NCI-H2029 (cell line): Measurements from ENCODE around the gene BRINP2.

Experiments
- DNase-seq: peaks from one replicate; lab custom pipeline; 2025; lab: John Stamatoyannopoulos, UW

The BRINP2 gene

DNA sequence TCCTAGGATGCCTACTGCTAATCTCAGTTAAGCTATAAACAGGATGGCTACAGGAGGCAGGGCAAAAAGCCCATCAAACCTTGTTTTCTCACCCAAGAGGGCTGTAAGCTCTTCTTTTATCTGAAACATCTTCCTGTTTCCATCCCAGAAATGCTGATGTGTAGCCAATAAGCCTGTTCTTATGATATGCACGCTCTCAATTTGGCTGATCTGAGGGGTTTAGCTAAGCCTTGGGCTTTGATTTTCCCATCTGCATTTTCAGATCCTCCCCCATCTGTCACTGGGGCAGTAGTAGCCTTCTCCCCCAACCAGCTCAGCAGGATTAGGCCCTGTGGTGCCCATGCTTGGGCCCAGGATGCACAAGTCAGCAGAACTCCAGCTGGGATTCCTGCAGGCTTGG is 105.0 kb downstream of the BRINP2 start:
- no peak for DNase-seq

GRCh38 chr1:177278626-177279390 is 108.0 kb downstream of the BRINP2 start:
- no peak for DNase-seq

- DNase-seq = no peak
These were observed 111.1 kb downstream of the BRINP2 start for GRCh38 chr1:177281901-177282300.

- no peak for DNase-seq
These were observed 112.2 kb downstream of the BRINP2 start for GRCh38 chr1:177282976-177283375.

GRCh38 chr1:177283380-177283779 is 112.6 kb downstream of the BRINP2 start:
- DNase-seq = no peak

GRCh38 chr1:177286396-177286795 is 115.6 kb downstream of the BRINP2 start:
- no peak for DNase-seq

DNA sequence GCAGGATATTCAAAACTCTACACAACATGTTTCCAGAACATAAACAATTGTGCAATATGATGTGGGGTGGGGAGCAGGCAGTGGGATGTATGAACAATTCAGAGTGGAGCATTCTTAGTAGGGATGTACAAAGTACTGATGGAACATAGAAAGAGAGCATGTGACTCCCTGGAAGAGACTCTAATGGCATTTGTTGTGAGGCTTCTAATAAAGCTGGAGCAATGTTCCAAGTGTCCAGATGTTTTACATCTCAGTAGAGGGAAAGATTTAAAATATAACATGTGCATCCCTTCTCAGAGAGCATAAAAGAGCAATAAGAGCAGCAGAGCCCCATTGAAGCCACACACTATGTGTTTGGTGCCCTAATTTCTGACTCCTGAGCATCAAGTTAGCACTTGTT is 116.5 kb downstream of the BRINP2 start:
- DNase-seq = no peak

- DNase-seq = no peak
These were observed 117.2 kb downstream of the BRINP2 start for GRCh38 chr1:177287994-177288393.

DNA sequence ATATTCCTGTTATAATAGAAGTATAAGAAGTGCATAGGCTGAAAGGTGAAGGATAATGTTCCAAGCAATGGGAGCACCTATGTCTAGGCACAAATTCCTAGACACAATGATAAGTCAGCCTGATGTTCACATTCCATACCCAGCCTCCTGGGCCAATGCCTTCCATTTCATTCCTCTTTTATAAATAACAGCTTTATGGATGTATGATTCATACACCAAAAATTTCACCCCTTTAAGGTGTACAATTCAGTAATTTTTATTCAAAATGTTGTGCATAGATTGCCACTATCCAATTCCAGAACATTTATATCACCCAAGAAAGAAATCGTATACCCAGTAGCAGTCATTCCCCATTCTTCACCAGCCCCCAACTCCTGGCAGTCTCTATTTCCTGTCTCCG is 118.8 kb downstream of the BRINP2 start:
- no peak for DNase-seq

GRCh38 chr1:177300431-177300830 is 129.7 kb downstream of the BRINP2 start:
- DNase-seq = no peak

GRCh38 chr1:177301425-177302124 is 130.8 kb downstream of the BRINP2 start:
- DNase-seq = no peak

DNA sequence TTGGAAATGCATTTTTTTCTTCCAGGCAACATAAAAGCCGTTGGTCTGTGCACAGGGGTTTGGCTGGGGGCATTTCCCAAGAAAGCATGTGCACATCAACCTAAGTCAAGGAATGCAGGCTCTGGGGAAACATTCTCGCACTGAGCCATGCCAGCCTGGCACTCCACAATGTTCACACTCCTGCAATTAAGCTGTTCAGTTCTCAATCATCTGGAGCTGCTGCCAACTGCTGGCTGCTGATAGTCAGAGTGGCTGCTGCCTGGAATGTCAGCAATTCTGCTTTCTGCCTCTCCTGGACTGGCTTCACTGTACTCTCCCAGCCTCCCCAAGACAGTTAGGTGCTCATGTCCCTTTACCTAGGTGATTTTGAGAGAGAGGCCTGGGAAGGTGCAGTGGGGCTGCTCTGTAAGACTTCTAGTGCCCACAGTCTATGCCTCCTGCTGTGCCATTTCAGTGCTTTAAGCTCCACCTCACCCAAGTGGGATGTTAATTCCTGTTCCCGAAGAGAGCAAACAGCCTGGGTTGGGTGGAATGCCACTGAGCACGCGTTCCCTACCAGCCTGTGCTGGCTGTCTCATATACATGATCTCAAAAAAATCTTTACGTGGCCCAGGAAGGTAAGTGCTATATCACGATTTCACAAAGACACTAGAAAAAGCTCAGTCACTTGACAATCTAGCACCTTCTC is 131.7 kb downstream of the BRINP2 start:
- DNase-seq = no peak

GRCh38 chr1:177305040-177306018 is 134.6 kb downstream of the BRINP2 start:
- DNase-seq = no peak

- DNase-seq = no peak
These were observed 135.3 kb downstream of the BRINP2 start for GRCh38 chr1:177306019-177306415.

DNA sequence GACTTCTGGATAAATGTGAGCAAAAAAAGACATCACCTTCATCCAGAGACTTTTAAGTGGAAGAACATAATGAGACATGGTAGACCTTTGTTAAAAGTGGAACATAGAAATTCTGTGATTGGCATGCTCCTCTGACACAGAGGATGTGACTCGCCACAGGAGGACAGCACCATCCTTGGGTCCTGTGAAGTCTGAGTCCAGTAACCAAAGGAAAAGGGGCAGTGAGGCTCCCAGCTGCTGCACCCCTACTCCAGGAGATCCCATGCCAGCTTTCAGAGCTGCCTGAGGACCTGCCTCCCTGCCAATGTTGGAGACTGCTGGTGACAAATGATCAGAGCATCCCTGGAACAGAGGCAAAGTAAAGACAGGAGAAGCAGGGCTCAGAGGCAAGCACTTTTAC is 136.2 kb downstream of the BRINP2 start:
- DNase-seq = no peak

DNA sequence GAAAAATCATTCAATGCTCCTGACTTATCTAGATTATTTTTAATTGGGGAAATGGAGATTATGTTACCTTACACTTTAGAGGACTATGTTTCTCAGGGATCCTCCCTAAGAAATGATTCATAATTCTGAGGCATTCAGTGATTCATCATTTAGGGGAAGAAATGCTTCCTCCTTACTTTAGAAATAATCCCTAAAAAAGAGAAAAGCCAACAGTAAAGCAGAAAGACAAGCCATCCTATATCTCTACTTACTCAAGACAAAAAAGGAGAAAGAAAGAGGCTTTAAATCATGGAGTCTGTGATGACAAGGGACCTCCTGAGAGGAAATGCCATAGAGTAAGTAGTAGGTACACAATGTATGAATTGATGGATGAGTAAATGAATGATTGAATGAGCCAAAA is 137.0 kb downstream of the BRINP2 start:
- DNase-seq = no peak

- DNase-seq = no peak
These were observed 139.1 kb downstream of the BRINP2 start for GRCh38 chr1:177309880-177310279.

DNA sequence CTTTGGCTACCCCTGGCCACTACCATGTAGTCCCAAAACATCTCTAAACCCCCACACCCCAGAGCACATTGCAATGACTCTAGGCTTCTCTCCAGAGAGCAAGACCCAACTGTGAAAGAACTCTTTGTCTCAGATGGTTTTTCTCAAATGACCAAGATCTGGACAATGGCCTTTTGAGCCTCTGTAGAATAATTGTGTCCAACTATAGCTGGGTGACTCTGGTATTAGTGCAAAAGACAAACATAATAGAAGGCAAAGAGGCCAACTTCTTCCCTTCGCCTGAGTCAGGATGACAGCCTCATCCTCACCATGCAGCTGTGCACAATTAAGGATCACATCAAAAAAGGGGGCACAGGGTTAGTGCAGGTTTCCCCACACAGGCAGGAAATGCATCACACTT is 139.6 kb downstream of the BRINP2 start:
- DNase-seq = no peak

- DNase-seq = no peak
These were observed 140.4 kb downstream of the BRINP2 start for GRCh38 chr1:177311111-177311510.

DNA sequence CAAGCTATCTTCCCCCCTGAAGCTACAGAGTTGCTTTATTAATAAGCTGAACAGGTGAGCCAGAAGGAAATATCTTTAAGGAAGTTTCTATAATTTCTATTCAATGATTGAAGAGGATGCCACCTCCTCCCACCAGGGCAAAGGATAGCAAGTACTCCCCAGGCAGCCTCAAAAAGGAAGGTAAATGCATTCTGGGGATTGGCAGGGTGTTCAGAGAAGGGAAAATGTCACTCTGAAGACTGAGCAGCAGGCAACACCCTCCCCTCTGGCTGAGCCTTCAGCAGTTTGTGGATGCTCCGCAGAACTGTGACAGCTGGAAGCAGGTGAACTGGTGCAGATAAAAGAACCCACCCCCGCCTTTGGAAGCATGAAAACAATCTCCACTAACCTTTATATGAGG is 140.8 kb downstream of the BRINP2 start:
- DNase-seq = no peak

GRCh38 chr1:177315261-177315660 is 144.5 kb downstream of the BRINP2 start:
- DNase-seq = no peak

GRCh38 chr1:177315761-177316160 is 145.0 kb downstream of the BRINP2 start:
- no peak for DNase-seq
